Measurements from ENCODE around the gene TPRKB. TPM values are rescaled to one million over a fixed set of nuclear protein-coding genes. Genes with fewer than 3 reads are reported as not detected.
"Not testable (repeated sequence)": the region's sequence is repeated elsewhere in the genome, so short reads cannot be mapped to it uniquely, and the experiment has no call there.

TPRKB gene
- total and polyA plus RNA-seq, 8 donors: 15.3 to 79.1 (median 71.8) TPM

GRCh38 chr2:73728711-73729110, 8.4 kb downstream of the TPRKB start:
- TF ChIP-seq CTCF (IDR thresholded peaks at IDR 0.05): no peak
- Histone ChIP-seq H3K36me3 (peaks cover 0 to 59% of the 10 kb centered on the region in 2 donors), H3K27ac (no peak overlapping the region), H3K27me3 (no peaks in the 10 kb centered on the region), H3K4me1 (no peaks in the 10 kb centered on the region), H3K4me3 (no peak overlapping the region), H3K9me3 (no peaks in the 10 kb centered on the region)
- intact Hi-C loops (cut with DNase I): no loop called here
- no peak for ATAC-seq
- no peak for DNase-seq

GRCh38 chr2:73728043-73728442, 9.1 kb downstream of the TPRKB start:
- DNase-seq (no peak), ATAC-seq (no peak)
- Histone ChIP-seq H3K4me1 (no peaks in the 10 kb centered on the region), H3K27me3 (no peaks in the 10 kb centered on the region), H3K27ac (no peak overlapping the region), H3K36me3 (peaks cover 0 to 52% of the 10 kb centered on the region in 2 donors), H3K4me3 (no peak overlapping the region), H3K9me3 (no peaks in the 10 kb centered on the region)
- TF ChIP-seq CTCF (IDR thresholded peaks at IDR 0.05): no peak
- intact Hi-C loops (cut with DNase I): no loop called here

GRCh38 chr2:73726657-73727056, 10.5 kb downstream of the TPRKB start:
- H3K9me3 ChIP-seq; ATAC-seq; H3K27me3 ChIP-seq; DNase-seq; H3K4me3 ChIP-seq; intact Hi-C loops (cut with DNase I); H3K27ac ChIP-seq; H3K4me1 ChIP-seq: not testable (repeated sequence)
- peaks cover 0 to 38% of the 10 kb centered on the region in 2 donors for H3K36me3 ChIP-seq

GRCh38 chr2:73718851-73719621, 18.1 kb downstream of the TPRKB start:
- intact Hi-C loops (cut with DNase I): no loop called here
- Histone ChIP-seq H3K4me1 (no peaks in the 10 kb centered on the region), H3K27me3 (no peaks in the 10 kb centered on the region), H3K9me3 (peaks cover 0 to 7% of the 10 kb centered on the region in 2 donors), H3K27ac (no peak overlapping the region), H3K4me3 (no peak overlapping the region), H3K36me3 (no peaks in the 10 kb centered on the region)
- DNase-seq (no peak), ATAC-seq (no peak)
- no peak for TF ChIP-seq CTCF (IDR thresholded peaks at IDR 0.05)

GRCh38 chr2:73718421-73718820, 18.7 kb downstream of the TPRKB start:
- ATAC-seq: no peak

GRCh38 chr2:73717695-73718094, 19.4 kb downstream of the TPRKB start:
- intact Hi-C loops (cut with DNase I); H3K27ac ChIP-seq; DNase-seq; H3K27me3 ChIP-seq; H3K4me1 ChIP-seq; ATAC-seq; H3K36me3 ChIP-seq; H3K4me3 ChIP-seq: not testable (repeated sequence)
- peaks cover 0 to 11% of the 10 kb centered on the region in 2 donors for H3K9me3 ChIP-seq

More at GRCh38 chr2:73718421-73718820, 18.7 kb downstream of the TPRKB start:
- no peak for DNase-seq
- H3K36me3 ChIP-seq: no peaks in the 10 kb centered on the region
- H3K4me3 ChIP-seq: no peak overlapping the region
- H3K27me3 ChIP-seq: no peaks in the 10 kb centered on the region
- no peak overlapping the region for H3K27ac ChIP-seq
- peaks cover 0 to 11% of the 10 kb centered on the region in 2 donors for H3K9me3 ChIP-seq
- TF ChIP-seq CTCF (IDR thresholded peaks at IDR 0.05): no peak
- H3K4me1 ChIP-seq: no peaks in the 10 kb centered on the region
- intact Hi-C loops (cut with DNase I): no loop called here
